HG02938 (cell line): ENCODE results near the gene TRMT2A.

Experiments used
- ATAC-seq: cut with Tn5 transposase; IDR thresholded peaks from one replicate; pipeline ENCODE4 v1.9.1; 2021; ENCODE audit warnings: mild to moderate bottlenecking, moderate library complexity; ENCODE audit not compliant: unreplicated experiment

The TRMT2A gene

GRCh38 chr22:20107951-20108756 lies 8.9 kb downstream of the TRMT2A start:
- ATAC-seq: no peak

DNA sequence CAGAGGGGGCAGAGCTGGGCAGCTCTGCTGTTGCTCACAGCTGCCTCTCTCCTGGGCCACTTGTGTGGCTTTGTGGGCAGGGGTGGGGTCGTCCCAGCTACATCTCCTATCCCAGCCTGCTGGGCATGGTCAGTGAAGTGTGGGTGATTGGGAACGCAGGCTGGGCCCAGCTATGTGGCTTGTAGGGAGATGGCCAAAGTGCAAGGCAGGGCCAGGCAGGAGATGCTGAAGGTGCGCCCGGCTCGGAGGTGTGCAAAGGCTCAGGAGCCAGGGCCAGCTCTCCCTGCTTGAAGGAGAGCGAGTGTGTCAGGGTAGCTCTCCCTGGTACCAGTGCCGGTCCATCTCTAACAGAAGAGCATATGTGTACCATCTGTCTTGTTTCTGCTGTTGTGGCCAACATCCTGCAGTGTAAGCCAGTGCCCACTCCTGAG lies 9.5 kb downstream of the TRMT2A start:
- no peak for ATAC-seq

DNA sequence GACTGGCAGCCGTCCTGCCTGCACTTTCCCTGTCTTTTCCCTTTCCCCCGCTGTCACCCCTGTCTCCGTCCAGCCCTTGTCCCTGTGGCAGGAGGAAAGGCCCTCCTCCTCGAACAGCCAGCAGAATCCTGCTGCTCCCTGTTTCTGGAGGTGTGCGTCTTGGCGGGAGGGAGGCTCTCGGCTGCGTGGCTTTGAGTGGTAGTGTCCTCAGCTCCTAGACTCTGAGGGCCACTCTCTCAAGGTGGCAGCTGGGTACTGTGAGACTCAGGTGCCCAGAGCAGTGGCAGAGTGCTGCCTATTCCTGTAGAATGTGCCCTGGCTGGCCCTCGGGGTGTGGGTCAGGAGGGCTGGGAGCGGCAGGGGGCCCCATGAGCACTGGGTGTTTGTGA lies 10.2 kb downstream of the TRMT2A start:
- no peak for ATAC-seq

DNA sequence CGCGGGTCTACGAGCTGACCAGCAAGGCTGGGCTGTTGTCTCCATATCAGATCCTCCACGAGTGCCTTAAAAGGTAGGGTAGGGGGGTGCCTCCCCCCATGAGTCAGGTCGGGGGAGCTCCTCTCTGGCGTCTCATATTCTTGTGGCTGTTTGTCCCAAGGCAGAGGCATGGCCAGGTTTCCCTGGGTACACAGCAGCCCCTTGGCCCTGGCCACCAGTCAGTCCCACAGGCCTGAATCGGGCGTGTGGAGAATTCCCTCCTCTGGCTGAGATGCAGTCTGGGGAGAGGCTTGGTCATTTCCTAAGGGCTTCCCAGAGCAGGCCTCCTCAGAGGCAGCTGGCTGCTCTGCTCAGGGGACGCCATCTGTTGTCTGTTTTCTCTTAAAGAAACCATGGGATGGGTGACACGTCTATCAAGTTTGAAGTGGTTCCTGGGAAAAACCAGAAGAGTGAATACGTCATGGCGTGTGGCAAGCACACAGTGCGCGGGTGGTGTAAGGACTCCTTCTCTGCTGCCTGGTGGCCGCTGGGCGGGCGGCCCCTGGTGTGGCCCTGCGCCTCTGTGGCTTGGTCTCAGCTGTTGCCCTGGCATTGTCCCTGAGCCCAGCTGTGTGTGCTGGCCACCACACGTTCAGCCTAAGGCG lies 10.7 kb downstream of the TRMT2A start:
- no peak for ATAC-seq

DNA sequence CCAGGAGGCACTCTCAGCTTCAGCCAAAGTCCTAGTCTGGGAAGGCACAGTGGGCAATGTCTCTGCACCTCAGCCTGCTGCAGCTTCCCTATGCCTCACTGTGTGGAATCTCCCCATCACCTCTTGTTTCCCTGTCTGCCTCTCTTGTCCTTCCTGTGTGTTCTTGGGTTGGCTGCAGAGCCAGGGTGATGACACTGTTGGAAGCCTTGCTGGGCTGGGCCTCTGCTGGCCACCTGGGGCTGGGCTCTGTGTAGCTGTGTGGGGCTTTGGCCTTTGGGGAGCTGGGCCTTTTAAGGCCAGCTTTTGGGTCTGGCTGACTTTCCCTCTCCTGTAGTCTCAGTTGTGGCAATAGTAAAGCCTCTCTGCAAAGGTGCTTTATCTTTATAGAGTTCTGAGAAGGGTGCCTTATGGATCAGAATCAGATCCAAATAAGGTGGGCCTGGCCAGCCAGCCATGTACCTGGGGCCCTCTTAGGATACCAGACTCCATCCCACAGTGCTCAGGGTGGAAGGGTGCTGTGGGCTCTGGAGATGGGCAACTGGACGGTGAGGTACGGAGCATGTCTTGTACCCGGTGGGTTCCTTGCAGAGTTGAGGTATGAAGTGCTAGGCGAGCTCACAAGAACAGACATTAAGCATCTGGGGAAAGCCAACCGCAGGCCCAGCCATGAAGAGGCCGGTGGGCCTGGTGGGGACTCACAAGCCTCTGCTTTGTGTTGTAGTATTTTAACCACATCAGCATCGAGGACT lies 11.4 kb downstream of the TRMT2A start:
- ATAC-seq: no peak

DNA sequence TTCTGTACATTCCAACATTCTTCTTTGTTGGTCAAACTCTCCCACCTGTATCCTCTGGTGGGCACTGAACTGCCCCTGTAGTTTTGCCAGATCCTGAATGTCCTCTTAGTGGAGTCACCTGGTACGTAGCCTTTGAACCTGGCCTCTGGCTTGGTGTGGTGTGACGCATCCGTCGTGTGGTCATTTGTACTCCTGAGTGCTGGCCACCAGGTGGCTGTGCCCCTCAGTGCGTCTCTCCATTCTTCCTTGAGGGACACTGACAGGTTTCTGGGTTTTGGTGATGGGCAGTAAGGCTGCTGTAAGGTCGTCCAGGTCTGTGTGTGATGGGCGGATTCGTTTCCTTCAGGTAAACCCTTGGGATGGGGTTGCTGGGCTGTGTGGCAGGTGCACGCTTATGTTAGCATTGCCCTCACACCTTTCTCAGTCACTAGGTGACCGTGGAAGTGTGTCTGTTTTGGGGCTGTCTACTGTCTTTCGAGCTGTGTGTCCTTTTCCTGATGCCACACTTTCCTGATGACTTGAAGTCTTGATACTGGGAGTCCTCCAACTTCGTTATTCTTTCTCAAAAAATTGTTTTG lies 14.7 kb downstream of the TRMT2A start:
- no peak for ATAC-seq

- ATAC-seq: no peak
Measured at GRCh38 chr22:20101638-20102037, 15.4 kb downstream of the TRMT2A start.

- ATAC-seq: no peak
Measured at GRCh38 chr22:20099099-20099711, 17.8 kb downstream of the TRMT2A start.

GRCh38 chr22:20096574-20097420 lies 20.2 kb downstream of the TRMT2A start:
- ATAC-seq: no peak

- ATAC-seq: no peak
Measured at GRCh38 chr22:20095521-20095920, 21.5 kb downstream of the TRMT2A start.

DNA sequence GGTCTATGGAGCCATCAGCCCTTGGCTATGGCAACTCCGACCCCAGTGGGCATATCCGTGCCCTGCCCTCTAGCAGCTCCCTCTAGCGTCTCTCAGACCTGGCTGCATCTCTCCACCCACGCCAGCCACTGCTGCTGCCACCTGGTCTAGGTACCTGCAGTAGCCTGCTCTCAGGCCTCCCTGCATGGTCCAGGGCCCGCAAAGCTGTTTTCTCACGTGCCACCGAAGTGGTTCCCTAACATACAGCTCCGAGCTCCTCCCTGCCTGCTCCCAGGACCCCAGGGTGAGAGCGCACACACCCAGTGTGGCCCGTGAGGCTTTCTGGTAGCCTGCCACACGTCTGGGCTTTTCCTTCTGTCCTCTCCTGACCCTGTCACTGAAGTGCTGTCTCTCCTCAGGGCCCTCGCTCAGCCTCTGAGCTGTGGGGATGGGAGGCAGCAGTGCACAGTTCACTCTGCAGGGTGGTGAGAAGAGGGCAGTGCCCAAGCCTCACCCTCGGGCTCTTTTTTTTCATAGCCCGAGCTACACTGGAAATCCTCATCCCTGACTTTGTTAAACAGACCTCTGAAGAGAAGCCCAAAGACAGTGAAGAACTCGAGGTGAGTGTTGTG lies 22.7 kb downstream of the TRMT2A start:
- no peak for ATAC-seq

GRCh38 chr22:20093418-20094196 lies 23.4 kb downstream of the TRMT2A start:
- ATAC-seq: no peak

DNA sequence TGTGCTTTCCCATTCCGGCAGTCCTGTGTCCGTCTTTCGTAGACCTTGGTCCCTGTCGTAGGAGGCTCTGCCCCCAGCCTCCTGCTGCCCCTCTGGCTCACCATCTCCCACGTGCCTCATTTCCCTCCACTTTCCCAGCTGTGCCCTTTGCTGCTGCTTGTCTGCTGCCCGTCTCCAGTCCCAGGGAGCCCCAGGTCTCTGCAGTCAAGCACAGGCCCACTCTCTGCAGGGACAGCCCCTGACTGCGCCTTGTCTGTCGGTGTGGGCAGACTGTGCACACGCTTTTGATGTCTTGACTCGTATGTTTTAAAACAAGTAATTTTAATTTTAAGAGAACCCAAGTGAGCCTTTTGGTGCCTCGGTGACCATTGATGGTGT lies 24.6 kb downstream of the TRMT2A start:
- no peak for ATAC-seq

- no peak for ATAC-seq
Measured at GRCh38 chr22:20091690-20092476, 25.1 kb downstream of the TRMT2A start.

DNA sequence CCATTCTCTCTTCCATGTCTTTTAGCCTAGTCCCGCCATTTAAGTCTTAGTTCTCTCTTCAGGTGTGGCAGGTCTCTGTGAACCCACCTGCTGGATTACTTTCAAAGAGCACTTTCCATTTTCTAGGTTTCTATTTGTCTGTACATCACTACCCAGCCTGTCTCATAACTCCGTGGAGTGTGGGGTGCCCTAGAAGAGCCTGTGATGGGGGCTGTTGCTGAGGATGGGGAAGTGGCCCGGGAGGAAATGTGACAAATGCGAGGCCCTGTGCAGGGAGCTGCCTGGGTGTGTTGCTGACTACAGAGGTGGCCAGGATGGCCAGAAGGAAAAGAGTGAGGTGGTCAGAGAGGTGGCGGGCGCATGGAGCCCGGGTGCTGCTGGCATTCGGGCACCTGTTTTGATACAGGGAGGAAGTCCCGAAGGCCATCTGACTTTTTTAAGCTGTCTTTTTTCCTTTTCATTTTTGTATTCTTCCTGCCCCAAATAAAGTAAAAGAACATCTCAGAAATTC lies 26.2 kb downstream of the TRMT2A start:
- ATAC-seq: no peak

- ATAC-seq: no peak
Measured at GRCh38 chr22:20089977-20090729, 26.9 kb downstream of the TRMT2A start.
